Measurements from ENCODE around the gene PRKCQ. TPM values are rescaled to one million over a fixed set of nuclear protein-coding genes. Genes with fewer than 3 reads are reported as not detected.

Gene PRKCQ
- total and polyA plus RNA-seq, 2 of the 13 experiments (the other 11 are each of a cell fraction or from before 2014, with no cell fraction given) = 0.13 to 0.35 TPM

GRCh38 chr10:6516929-6517284, 63.2 kb downstream of the PRKCQ start (continued):
- TF ChIP-seq ZUFSP (CRISPR knock-in tag; IDR thresholded peaks at IDR 0.05; ENCODE audit: borderline replicate concordance) (no peak), HMGA1 (CRISPR knock-in tag; conservative IDR thresholded peaks at IDR 0.05) (no peak), KLF6 (CRISPR knock-in tag; IDR thresholded peaks at IDR 0.05) (no peak), NR2F2 (IDR thresholded peaks at IDR 0.05; ENCODE audit: borderline replicate concordance, low read depth) (no peak)

- in situ Hi-C loops (cut with HindIII; ENCODE audit: extremely low pct_ligation_motif_present, low pct_unique_long_range_greater_than_20kb) = no loop called here
- no peak for FAIRE-seq
- Histone ChIP-seq H3K27ac (ENCODE audit: extremely low read length, insufficient read depth, low read length) (no peak overlapping the region), H3K4me1 (ENCODE audit: insufficient read depth, low read length) (no peaks in the 10 kb centered on the region), H3K36me3 (replicated peaks in 1 of 2; ENCODE audit: control insufficient read depth in 1 of 2, insufficient read depth in 2 of 2, low read length in 2 of 2) (no peaks in the 10 kb centered on the region), H2AFZ (ENCODE audit: low read length) (no peak overlapping the region), H3K9me3 (ENCODE audit: low read length) (peaks cover 3% of the 10 kb centered on the region), H3K27me3 (ENCODE audit: control insufficient read depth in 1 of 2, insufficient read depth in 2 of 2, low read length in 2 of 2) (peaks cover 0 to 19% of the 10 kb centered on the region in 2 experiments; a peak in 3 of 5 replicates), H3K9ac (ENCODE audit: insufficient read depth, low read depth, low read length) (no peak overlapping the region), H4K20me1 (ENCODE audit: insufficient read depth, low read length) (no peaks in the 10 kb centered on the region), H3K4me3 (replicated peaks in 1 of 3; ENCODE audit: insufficient read depth in 1 of 3, low read depth in 2 of 3, low read length in 3 of 3) (no peak overlapping the region), H3K4me2 (ENCODE audit: low read depth, low read length) (no peak overlapping the region), H3K79me2 (ENCODE audit: insufficient read depth, low read length) (no peaks in the 10 kb centered on the region)
- WGBS (ENCODE audit: low lambda C conversion rate) = 9% methylated on average over 6 of the region's 7 CpGs
- no TSS peak for BruUV-seq (replicated peaks)
- intact Hi-C loops (cut with micrococcal nuclease; ENCODE audit: unreplicated experiment) = no loop called here
- POLR2A ChIA-PET = no interaction called here
- ATAC-seq = no peak
- CTCF ChIA-PET (ENCODE audit: low intra/inter-chr PET ratio, low total read pairs) = no interaction called here
- DNase-seq (ENCODE audit: low spot score) = no peak
- TF ChIP-seq ZBTB2 (CRISPR knock-in tag; IDR thresholded peaks at IDR 0.05; ENCODE audit: low read depth) (no peak), BORCS8-MEF2B (CRISPR knock-in tag; IDR thresholded peaks at IDR 0.05) (no peak), CHD2 (IDR thresholded peaks at IDR 0.05; ENCODE audit: low read depth, low read length) (no peak), ARNT (IDR thresholded peaks at IDR 0.05) (no peak), RFXAP (CRISPR knock-in tag; IDR thresholded peaks at IDR 0.05; ENCODE audit: borderline replicate concordance) (no peak), ZNF747 (CRISPR knock-in tag; IDR thresholded peaks at IDR 0.05; ENCODE audit: borderline replicate concordance) (no peak), ZNF296 (CRISPR knock-in tag; conservative IDR thresholded peaks at IDR 0.05) (no peak), ZNF784 (CRISPR knock-in tag; IDR thresholded peaks at IDR 0.05; ENCODE audit: borderline replicate concordance) (no peak)
Observed at GRCh38 chr10:6516281-6516928, 63.7 kb downstream of the PRKCQ start.

All from HepG2 (cell line).